HL-60 (cell line): ENCODE measurements around the gene HIP1.

Source experiments
- DNase-seq, 2 experiments: peaks; one replicate each; pipeline ENCODE4 v3.0.0-alpha.2; 2010 to 2020; ENCODE audit warnings: low read depth in 1 of 2, low spot score in 1 of 2
- H3K27ac ChIP-seq: fragments of 250-450 bp; sonication (Bioruptor Pico); replicated peaks from 2 replicates; pipeline ENCODE4 v1.5.1; 2020; ENCODE audit warnings: mild to moderate bottlenecking, moderate library complexity
- H3K27me3 ChIP-seq: fragments of 250-450 bp; sonication (Bioruptor Pico); 2 replicates; pipeline ENCODE4 v1.5.1; 2021; ENCODE audit warnings: mild to moderate bottlenecking, moderate library complexity; ENCODE audit not compliant: insufficient read depth, poor library complexity, severe bottlenecking
- H3K4me3 ChIP-seq: replicated peaks from 2 replicates; pipeline ENCODE4 v1.5.1; 2011; ENCODE audit warnings: mild to moderate bottlenecking, control low read depth, low read length; ENCODE audit not compliant: insufficient read depth
- GABPA ChIP-seq: IDR thresholded peaks from 2 replicates; pipeline ENCODE4 v1.6.1; 2012; ENCODE audit warnings: low read depth
- POLR2AphosphoS5 ChIP-seq: IDR thresholded peaks from 2 replicates; pipeline ENCODE4 v1.6.1; 2012; ENCODE audit warnings: low read depth
- SPI1 ChIP-seq: IDR thresholded peaks from 2 replicates; pipeline ENCODE4 v1.6.1; 2012; ENCODE audit warnings: low read depth, mild to moderate bottlenecking, borderline replicate concordance
- TF ChIP-seq, protein P1 (sequence below): IDR thresholded peaks from one replicate; pipeline ENCODE4 v1.5.1; 2011; ENCODE audit warnings: low read length, control low read depth, inconsistent platforms; ENCODE audit not compliant: insufficient read depth
- TF ChIP-seq, protein P2 (sequence below): IDR thresholded peaks from 2 replicates; pipeline ENCODE4 v1.6.1; 2012; ENCODE audit warnings: low read depth; ENCODE audit not compliant: insufficient replicate concordance

Gene HIP1

DNA sequence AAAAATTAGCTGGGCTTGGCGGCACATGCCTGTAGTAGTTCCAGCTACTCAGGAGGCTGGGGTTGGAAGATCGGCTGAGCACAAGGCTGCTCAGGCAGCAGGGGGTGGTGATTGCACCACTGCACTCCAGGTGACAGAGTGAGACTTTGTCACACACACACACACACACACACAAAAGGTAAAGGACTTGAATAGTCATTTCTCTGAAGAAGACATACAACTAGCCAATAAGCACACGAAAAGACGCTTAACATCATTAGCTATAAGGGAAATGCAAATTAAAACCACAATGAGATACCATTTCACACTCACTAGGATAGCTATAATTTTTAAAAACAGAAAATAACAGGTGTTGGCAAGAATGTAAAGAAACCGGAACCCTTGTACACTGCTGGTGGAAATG lies 48.6 kb downstream of the HIP1 start:
- DNase-seq: no peak
- H3K4me3 ChIP-seq: no peak overlapping the region
- TF ChIP-seq, protein P1, sequence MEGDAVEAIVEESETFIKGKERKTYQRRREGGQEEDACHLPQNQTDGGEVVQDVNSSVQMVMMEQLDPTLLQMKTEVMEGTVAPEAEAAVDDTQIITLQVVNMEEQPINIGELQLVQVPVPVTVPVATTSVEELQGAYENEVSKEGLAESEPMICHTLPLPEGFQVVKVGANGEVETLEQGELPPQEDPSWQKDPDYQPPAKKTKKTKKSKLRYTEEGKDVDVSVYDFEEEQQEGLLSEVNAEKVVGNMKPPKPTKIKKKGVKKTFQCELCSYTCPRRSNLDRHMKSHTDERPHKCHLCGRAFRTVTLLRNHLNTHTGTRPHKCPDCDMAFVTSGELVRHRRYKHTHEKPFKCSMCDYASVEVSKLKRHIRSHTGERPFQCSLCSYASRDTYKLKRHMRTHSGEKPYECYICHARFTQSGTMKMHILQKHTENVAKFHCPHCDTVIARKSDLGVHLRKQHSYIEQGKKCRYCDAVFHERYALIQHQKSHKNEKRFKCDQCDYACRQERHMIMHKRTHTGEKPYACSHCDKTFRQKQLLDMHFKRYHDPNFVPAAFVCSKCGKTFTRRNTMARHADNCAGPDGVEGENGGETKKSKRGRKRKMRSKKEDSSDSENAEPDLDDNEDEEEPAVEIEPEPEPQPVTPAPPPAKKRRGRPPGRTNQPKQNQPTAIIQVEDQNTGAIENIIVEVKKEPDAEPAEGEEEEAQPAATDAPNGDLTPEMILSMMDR: no peak
- TF ChIP-seq, protein P2, sequence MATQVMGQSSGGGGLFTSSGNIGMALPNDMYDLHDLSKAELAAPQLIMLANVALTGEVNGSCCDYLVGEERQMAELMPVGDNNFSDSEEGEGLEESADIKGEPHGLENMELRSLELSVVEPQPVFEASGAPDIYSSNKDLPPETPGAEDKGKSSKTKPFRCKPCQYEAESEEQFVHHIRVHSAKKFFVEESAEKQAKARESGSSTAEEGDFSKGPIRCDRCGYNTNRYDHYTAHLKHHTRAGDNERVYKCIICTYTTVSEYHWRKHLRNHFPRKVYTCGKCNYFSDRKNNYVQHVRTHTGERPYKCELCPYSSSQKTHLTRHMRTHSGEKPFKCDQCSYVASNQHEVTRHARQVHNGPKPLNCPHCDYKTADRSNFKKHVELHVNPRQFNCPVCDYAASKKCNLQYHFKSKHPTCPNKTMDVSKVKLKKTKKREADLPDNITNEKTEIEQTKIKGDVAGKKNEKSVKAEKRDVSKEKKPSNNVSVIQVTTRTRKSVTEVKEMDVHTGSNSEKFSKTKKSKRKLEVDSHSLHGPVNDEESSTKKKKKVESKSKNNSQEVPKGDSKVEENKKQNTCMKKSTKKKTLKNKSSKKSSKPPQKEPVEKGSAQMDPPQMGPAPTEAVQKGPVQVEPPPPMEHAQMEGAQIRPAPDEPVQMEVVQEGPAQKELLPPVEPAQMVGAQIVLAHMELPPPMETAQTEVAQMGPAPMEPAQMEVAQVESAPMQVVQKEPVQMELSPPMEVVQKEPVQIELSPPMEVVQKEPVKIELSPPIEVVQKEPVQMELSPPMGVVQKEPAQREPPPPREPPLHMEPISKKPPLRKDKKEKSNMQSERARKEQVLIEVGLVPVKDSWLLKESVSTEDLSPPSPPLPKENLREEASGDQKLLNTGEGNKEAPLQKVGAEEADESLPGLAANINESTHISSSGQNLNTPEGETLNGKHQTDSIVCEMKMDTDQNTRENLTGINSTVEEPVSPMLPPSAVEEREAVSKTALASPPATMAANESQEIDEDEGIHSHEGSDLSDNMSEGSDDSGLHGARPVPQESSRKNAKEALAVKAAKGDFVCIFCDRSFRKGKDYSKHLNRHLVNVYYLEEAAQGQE: no peak
- TF ChIP-seq POLR2AphosphoS5: no peak
- TF ChIP-seq GABPA: no peak
- no peak for TF ChIP-seq SPI1
- H3K27me3 ChIP-seq: peaks cover 4% of the 10 kb centered on the region
- no peak overlapping the region for H3K27ac ChIP-seq

DNA sequence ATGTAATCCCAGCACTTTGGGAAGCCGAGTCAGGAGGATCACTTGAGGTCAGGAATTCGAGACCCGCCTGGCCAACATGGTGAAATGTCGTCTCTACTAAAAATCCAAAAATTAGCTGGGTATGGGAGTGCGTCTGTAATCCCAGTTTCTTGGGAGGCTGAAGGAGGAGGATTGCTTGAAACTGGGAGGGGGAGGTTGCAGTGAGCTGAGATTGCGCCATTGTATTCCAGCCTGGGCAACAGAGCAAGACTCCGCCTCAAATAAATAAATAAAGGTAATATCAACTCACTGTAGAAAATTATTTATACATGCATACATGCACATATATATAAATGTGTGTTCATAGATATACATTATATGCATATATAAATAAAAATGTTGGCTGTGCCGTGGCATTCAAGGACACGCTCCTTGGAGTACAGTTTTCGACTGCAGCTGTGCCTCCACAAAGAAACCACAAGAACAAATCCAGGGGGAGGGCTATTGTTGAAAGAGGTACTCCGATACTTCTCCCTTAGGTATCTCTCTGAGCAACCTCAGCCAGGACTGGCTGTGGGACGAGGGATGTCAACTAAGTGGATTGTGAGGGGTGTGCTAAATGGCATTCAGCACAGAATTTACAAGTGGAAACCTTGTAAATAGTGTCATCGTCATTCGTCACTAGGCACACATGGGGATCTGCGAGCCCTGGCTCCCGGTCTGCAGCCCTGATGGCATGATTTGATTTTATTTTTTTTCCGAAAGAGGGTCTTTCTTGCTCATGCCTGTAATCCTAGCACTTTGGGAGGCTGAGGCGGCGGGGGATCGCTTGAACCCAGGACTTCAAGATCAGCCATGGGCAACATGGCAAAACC lies 49.3 kb downstream of the HIP1 start:
- Histone ChIP-seq H3K4me3 (no peak overlapping the region), H3K27me3 (peaks cover 4% of the 10 kb centered on the region), H3K27ac (no peak overlapping the region)
- DNase-seq: peak in 1 of 2 experiments; percentile 6
- TF ChIP-seq, protein P1: no peak
- TF ChIP-seq POLR2AphosphoS5: no peak
- TF ChIP-seq, protein P2: no peak
- no peak for TF ChIP-seq GABPA
- TF ChIP-seq SPI1: no peak

DNA sequence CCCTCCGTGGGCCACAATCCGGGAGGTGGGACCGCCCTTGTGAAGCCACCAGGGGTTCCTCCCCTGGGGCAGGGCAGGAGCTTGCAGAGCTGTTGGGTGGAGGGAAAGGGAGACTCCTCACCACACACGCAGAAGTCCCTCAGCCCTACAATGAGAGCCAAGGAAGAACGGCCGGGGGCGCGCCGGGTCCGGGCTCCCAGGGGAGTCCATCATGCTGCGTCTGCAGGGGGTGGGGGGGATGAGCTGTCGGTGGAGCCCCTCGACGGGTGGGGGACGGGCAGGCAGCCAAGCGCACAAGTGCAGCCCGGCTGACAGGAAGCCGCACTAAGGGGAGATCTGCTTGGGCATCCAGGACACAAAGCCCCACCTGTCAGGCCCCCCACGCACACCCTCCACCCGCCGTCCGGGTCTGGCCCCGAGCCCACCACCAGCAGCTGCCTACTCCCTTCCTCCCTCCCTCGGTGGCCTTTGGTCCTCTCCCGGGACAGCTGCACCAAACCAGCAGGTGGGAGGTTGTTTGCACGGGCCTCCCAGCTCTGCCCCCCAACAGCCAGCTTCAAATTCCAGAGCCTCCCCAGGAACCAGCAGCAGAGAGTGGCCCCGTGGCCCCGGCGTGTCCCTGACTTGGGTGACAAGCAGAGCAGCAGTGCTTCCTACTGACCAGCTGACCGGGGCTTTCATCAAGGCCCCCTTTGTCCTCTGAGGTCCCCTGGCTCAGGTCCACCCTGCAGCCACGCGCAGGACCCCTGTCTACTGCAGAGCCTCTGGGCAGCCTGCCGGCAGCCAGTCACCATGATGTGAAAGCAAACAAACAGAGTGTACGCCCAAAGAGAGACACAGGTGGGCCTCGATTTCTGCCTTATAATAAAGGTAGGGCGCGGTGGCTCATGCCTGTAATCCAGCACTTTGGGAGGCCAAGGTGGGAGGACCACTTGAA lies 50.3 kb downstream of the HIP1 start:
- no peak for DNase-seq
- TF ChIP-seq, protein P2: no peak
- TF ChIP-seq, protein P1: no peak
- TF ChIP-seq POLR2AphosphoS5 (no peak), SPI1 (no peak), GABPA (no peak)
- peaks cover 4% of the 10 kb centered on the region for H3K27me3 ChIP-seq
- no peak overlapping the region for H3K27ac ChIP-seq
- no peak overlapping the region for H3K4me3 ChIP-seq
